ENCODE data around the gene ZSCAN1. TPM values are rescaled to one million over a fixed set of nuclear protein-coding genes. Genes with fewer than 3 reads are reported as not detected.

The ZSCAN1 gene
- total RNA-seq, 1 donor from 2014 or later: not detected

DNA sequence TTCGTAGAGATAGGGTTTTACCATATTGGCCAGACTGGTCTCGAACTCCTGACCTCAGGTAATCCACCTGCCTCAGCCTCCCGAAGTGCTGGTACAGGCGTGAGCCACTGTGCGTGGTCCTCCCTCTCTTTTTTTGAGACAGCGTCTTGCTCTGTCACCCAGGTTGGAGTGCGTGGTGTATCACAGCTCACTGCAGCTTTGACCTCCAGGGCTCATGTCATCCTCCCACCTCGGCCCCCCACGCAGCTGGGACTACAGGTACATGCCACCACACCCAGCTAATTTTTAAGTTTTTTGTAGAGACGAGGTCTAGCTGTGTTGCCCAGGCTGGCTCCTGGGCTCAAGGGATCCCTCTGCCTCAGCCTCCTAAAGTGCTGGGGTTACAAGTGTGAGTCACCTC is 46.0 kb downstream of the ZSCAN1 start:
- no peak for DNase-seq
- TF ChIP-seq, protein P1, sequence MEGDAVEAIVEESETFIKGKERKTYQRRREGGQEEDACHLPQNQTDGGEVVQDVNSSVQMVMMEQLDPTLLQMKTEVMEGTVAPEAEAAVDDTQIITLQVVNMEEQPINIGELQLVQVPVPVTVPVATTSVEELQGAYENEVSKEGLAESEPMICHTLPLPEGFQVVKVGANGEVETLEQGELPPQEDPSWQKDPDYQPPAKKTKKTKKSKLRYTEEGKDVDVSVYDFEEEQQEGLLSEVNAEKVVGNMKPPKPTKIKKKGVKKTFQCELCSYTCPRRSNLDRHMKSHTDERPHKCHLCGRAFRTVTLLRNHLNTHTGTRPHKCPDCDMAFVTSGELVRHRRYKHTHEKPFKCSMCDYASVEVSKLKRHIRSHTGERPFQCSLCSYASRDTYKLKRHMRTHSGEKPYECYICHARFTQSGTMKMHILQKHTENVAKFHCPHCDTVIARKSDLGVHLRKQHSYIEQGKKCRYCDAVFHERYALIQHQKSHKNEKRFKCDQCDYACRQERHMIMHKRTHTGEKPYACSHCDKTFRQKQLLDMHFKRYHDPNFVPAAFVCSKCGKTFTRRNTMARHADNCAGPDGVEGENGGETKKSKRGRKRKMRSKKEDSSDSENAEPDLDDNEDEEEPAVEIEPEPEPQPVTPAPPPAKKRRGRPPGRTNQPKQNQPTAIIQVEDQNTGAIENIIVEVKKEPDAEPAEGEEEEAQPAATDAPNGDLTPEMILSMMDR (IDR thresholded peaks at IDR 0.05): no peak
- intact Hi-C loops (cut with micrococcal nuclease): no loop called here
- Mint-ChIP-seq H3K36me3 (ENCODE audit: low read depth) (peaks cover 26% of the 10 kb centered on the region), H3K4me1 (no peaks in the 10 kb centered on the region), H3K27me3 (no peaks in the 10 kb centered on the region), H3K27ac (no peak overlapping the region), H3K9me3 (peaks cover 30% of the 10 kb centered on the region), H3K4me3 (no peak overlapping the region)
- POLR2A ChIA-PET: no interaction called here
- CTCF ChIA-PET: no interaction called here
- ATAC-seq (ENCODE audit: low read depth): no peak

- no peak overlapping the region for H3K4me3 Mint-ChIP-seq
- H3K27me3 Mint-ChIP-seq: no peaks in the 10 kb centered on the region
- POLR2A ChIA-PET: no interaction called here
- no peak for ATAC-seq (ENCODE audit: low read depth)
- no peak overlapping the region for H3K27ac Mint-ChIP-seq
- TF ChIP-seq, protein P1 (IDR thresholded peaks at IDR 0.05): no peak
- H3K9me3 Mint-ChIP-seq: peaks cover 26% of the 10 kb centered on the region
- intact Hi-C loops (cut with micrococcal nuclease): no loop called here
- CTCF ChIA-PET: no interaction called here
- H3K4me1 Mint-ChIP-seq: no peaks in the 10 kb centered on the region
- DNase-seq: no peak
- H3K36me3 Mint-ChIP-seq (ENCODE audit: low read depth): peaks cover 33% of the 10 kb centered on the region
Observed at GRCh38 chr19:58083021-58083420, 49.2 kb downstream of the ZSCAN1 start.

DNA sequence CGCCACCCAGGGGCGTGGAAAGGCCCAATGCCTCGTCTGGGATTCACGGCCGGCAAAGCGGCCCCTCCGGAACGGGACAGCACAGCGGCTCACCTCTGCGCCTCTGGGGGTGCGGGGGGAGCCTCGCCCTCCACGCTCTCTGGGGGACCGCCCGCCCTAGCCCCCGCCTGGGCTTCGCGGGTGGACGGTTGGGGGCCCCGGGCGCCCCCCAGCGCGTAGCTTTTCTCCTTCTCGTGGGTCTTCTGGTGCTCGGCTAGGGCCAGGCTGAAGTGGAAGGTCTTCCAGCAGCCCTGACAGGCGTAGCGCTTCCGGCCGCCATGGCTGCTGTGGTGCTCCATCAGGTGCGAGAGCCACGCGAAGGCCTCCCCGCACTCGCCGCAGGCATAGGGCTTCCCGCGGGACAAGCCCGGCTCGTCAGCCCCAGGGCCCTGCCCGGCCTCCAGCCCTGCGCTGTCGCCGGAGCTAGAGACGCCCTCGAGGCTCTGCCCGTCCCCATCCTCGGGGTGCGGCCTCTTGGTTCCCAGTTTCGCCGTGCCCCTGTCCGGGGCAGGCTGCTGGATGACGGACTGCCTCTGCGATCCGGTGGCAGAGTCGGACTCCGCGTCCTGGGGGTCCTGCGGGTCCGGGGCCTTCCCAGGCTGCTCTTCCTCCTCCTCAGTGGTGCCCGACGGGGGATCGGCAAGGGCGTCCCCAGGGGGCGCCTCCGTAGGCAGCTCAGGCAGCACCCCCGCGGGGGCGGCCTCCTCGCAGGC is 50.9 kb downstream of the ZSCAN1 start:
- TF ChIP-seq, protein P1 (IDR thresholded peaks at IDR 0.05): no peak
- CTCF ChIA-PET: no interaction called here
- Mint-ChIP-seq H3K36me3 (ENCODE audit: low read depth) (peaks cover 34% of the 10 kb centered on the region), H3K4me3 (no peak overlapping the region), H3K27ac (no peak overlapping the region), H3K9me3 (peaks cover 20% of the 10 kb centered on the region), H3K4me1 (no peaks in the 10 kb centered on the region), H3K27me3 (no peaks in the 10 kb centered on the region)
- POLR2A ChIA-PET: no interaction called here
- ATAC-seq (ENCODE audit: low read depth): no peak
- intact Hi-C loops (cut with micrococcal nuclease): no loop called here
- no peak for DNase-seq

DNA sequence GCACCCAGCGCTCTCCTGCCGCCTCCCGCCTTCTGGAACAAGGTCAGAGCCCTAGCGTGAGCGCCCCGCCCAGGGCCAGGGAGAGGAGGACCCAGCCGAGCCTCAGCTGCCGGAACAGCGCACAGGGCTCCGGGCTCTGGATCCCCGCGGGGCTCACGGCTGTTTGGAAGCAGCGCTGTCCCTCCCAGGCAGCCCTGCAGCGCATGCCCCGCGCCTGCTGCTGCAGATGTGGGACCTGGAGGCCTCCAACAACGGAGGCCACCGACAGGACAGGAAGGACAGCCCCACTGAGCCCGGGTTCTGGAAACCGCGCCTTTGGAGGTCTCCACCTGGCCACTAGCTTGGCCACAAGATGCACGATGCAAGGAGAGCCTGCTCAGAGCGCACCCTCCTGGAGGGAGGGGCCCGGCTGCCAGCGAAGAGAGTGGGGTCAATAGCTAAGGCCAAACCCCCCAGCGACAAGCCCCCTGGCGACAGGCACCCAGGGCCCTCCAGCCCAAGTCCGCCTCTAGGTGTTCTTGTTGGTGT is 51.6 kb downstream of the ZSCAN1 start:
- H3K4me3 Mint-ChIP-seq: no peak overlapping the region
- no peak overlapping the region for H3K27ac Mint-ChIP-seq
- TF ChIP-seq, protein P1 (IDR thresholded peaks at IDR 0.05): no peak
- intact Hi-C loops (cut with micrococcal nuclease): no loop called here
- no peaks in the 10 kb centered on the region for H3K27me3 Mint-ChIP-seq
- H3K36me3 Mint-ChIP-seq (ENCODE audit: low read depth): peaks cover 30% of the 10 kb centered on the region
- peaks cover 16% of the 10 kb centered on the region for H3K9me3 Mint-ChIP-seq
- DNase-seq (no peak), ATAC-seq (ENCODE audit: low read depth) (no peak)
- ChIA-PET CTCF (no interaction called here), POLR2A (no interaction called here)
- no peaks in the 10 kb centered on the region for H3K4me1 Mint-ChIP-seq

GRCh38 chr19:58086825-58087710 is 53.2 kb downstream of the ZSCAN1 start:
- Mint-ChIP-seq H3K9me3 (peaks cover 9% of the 10 kb centered on the region), H3K4me1 (no peaks in the 10 kb centered on the region), H3K27me3 (no peaks in the 10 kb centered on the region), H3K4me3 (no peak overlapping the region), H3K27ac (no peak overlapping the region), H3K36me3 (ENCODE audit: low read depth) (peaks cover 31% of the 10 kb centered on the region)
- POLR2A ChIA-PET: interaction anchor here (0.6 kb wide), 2 partner anchors 292 to 378 kb away, joined by 4 to 9 read pairs; no protein-coding TSS in a partner anchor
- TF ChIP-seq, protein P1 (IDR thresholded peaks at IDR 0.05): no peak
- intact Hi-C loops (cut with micrococcal nuclease): no loop called here
- CTCF ChIA-PET: no interaction called here
- ATAC-seq (ENCODE audit: low read depth) (no peak), DNase-seq (no peak)
